Measurements from ENCODE around the gene LRRC17. TPM values are rescaled to one million over a fixed set of nuclear protein-coding genes. Genes with fewer than 3 reads are reported as not detected.

Gene LRRC17
- total RNA-seq, 1 experiment from 2014 or later, result 0.39 TPM

DNA sequence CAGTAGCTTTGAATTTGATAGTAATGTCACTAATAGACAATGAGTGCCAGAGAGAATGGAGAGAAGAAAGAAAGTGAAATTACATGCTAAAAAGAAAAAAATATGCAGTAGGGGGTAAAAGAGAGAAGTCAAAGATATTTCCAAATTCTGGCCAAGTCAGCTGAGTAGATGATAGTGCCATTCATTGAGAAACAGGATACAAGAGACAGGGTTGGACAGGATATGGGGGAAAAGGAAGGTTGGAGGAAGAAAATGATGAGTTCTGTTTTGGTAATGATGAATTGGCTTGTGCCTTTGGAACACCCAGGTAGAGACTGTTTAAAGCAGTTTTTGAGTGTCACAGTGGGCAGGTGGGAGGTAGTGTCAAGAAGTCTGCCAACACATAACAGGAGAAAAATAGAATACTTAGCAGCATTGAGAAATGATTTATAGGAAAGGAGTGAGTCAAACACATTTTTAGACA, 78.3 kb downstream of the LRRC17 start:
- TF ChIP-seq, protein P1, sequence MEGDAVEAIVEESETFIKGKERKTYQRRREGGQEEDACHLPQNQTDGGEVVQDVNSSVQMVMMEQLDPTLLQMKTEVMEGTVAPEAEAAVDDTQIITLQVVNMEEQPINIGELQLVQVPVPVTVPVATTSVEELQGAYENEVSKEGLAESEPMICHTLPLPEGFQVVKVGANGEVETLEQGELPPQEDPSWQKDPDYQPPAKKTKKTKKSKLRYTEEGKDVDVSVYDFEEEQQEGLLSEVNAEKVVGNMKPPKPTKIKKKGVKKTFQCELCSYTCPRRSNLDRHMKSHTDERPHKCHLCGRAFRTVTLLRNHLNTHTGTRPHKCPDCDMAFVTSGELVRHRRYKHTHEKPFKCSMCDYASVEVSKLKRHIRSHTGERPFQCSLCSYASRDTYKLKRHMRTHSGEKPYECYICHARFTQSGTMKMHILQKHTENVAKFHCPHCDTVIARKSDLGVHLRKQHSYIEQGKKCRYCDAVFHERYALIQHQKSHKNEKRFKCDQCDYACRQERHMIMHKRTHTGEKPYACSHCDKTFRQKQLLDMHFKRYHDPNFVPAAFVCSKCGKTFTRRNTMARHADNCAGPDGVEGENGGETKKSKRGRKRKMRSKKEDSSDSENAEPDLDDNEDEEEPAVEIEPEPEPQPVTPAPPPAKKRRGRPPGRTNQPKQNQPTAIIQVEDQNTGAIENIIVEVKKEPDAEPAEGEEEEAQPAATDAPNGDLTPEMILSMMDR (IDR thresholded peaks at IDR 0.05; ENCODE audit: insufficient read depth in 1 of 2, low read depth in 1 of 2, low read length in 1 of 2, severe bottlenecking in 1 of 2, unreplicated experiment in 1 of 2), result no peak
- no peaks in the 10 kb centered on the region for H3K9me3 Mint-ChIP-seq (ENCODE audit: unreplicated experiment)
- no TSS peak for BruUV-seq (replicated peaks)
- Histone ChIP-seq H3K4me3 (ENCODE audit: low read depth, low read length) (no peak overlapping the region), H3K27me3 (replicated peaks; ENCODE audit: control insufficient read depth, insufficient read depth, low read length) (no peaks in the 10 kb centered on the region), H3K9me3 (no peaks in the 10 kb centered on the region), H3K4me1 (no peaks in the 10 kb centered on the region), H3K36me3 (ENCODE audit: control insufficient read depth, insufficient read depth, low read length) (no peaks in the 10 kb centered on the region)
- H3K36me3 Mint-ChIP-seq (ENCODE audit: insufficient read depth, unreplicated experiment), result no peaks in the 10 kb centered on the region
- intact Hi-C loops (cut with micrococcal nuclease; ENCODE audit: unreplicated experiment), result no loop called here
- POLR2A ChIA-PET, result no interaction called here
- CTCF ChIA-PET, result no interaction called here
- no peaks in the 10 kb centered on the region for H3K27me3 Mint-ChIP-seq (ENCODE audit: insufficient read depth, unreplicated experiment)
- H3K4me3 Mint-ChIP-seq (ENCODE audit: unreplicated experiment), result no peak overlapping the region
- H3K27ac Mint-ChIP-seq (ENCODE audit: unreplicated experiment), result no peak overlapping the region
- DNase-seq, result no peak
- peaks cover 8% of the 10 kb centered on the region for H3K4me1 Mint-ChIP-seq (ENCODE audit: low read depth, unreplicated experiment)

DNA sequence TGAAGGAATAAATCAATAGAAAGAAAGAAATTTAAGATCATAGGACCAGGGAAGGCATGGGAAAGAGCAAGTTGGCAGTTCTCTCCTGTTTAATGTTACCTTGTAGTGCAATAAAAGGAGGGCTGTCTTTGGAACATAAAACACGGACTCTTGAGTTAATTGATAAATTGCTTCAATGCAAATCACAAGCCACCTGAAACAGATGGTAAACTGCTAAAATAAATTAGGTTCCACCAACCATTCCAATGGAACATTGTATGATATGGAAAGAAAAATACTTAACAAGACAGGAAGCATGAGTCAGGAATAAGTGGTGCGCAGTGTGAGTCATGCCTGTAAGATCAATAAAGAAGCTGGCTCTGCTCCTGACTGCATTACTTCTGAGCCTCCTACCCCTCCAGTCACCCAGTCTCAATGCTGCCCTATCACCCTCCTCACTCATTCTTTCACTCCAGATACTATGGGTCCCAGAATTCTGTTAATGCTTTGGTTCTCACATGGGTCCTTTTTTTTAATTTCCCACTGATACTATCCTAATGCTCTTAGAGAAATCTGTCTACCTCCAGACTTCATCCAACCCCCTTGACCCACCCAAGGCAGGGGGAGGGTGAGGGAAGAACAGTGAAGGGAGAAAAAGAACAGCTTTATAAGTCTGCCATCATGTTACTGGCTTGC, 78.9 kb downstream of the LRRC17 start:
- no peaks in the 10 kb centered on the region for H3K27me3 ChIP-seq (replicated peaks; ENCODE audit: control insufficient read depth, insufficient read depth, low read length)
- Mint-ChIP-seq H3K9me3 (ENCODE audit: unreplicated experiment) (no peaks in the 10 kb centered on the region), H3K27me3 (ENCODE audit: insufficient read depth, unreplicated experiment) (no peaks in the 10 kb centered on the region), H3K27ac (ENCODE audit: unreplicated experiment) (no peak overlapping the region), H3K36me3 (ENCODE audit: insufficient read depth, unreplicated experiment) (no peaks in the 10 kb centered on the region), H3K4me3 (ENCODE audit: unreplicated experiment) (no peak overlapping the region), H3K4me1 (ENCODE audit: low read depth, unreplicated experiment) (peaks cover 8% of the 10 kb centered on the region)
- no TSS peak for BruUV-seq (replicated peaks)
- POLR2A ChIA-PET, result no interaction called here
- H3K36me3 ChIP-seq (ENCODE audit: control insufficient read depth, insufficient read depth, low read length), result no peaks in the 10 kb centered on the region
- CTCF ChIA-PET, result no interaction called here
- no peak overlapping the region for H3K4me3 ChIP-seq (ENCODE audit: low read depth, low read length)
- no peaks in the 10 kb centered on the region for H3K4me1 ChIP-seq
- no peak for DNase-seq
- H3K9me3 ChIP-seq, result no peaks in the 10 kb centered on the region
- TF ChIP-seq, protein P1 (IDR thresholded peaks at IDR 0.05; ENCODE audit: insufficient read depth in 1 of 2, low read depth in 1 of 2, low read length in 1 of 2, severe bottlenecking in 1 of 2, unreplicated experiment in 1 of 2), result no peak
- intact Hi-C loops (cut with micrococcal nuclease; ENCODE audit: unreplicated experiment), result no loop called here

DNA sequence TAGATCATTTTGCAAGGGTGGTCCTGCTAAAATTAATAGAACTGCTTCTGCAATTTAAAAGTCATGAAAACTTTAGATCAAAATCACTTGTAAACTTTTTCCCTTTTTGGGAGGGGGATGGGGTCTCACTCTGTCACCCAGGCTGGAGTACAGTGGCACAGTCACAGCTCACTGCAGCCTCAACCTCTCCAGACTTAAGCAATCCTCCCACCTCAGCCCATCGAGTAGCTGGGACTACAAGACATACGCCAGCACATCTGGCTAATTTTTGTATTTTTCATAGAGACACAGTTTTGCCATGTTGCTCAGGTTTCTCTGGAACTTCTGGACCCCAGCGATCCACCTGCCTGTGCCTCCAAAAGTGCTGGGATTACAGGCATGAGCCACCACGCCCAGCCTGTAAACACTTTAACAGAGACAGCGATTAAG, 79.7 kb downstream of the LRRC17 start:
- Mint-ChIP-seq H3K4me3 (ENCODE audit: unreplicated experiment) (no peak overlapping the region), H3K9me3 (ENCODE audit: unreplicated experiment) (no peaks in the 10 kb centered on the region), H3K36me3 (ENCODE audit: insufficient read depth, unreplicated experiment) (no peaks in the 10 kb centered on the region), H3K27me3 (ENCODE audit: insufficient read depth, unreplicated experiment) (no peaks in the 10 kb centered on the region), H3K27ac (ENCODE audit: unreplicated experiment) (no peak overlapping the region), H3K4me1 (ENCODE audit: low read depth, unreplicated experiment) (peaks cover 8% of the 10 kb centered on the region)
- Histone ChIP-seq H3K4me3 (ENCODE audit: low read depth, low read length) (no peak overlapping the region), H3K4me1 (no peaks in the 10 kb centered on the region), H3K9me3 (no peaks in the 10 kb centered on the region), H3K36me3 (ENCODE audit: control insufficient read depth, insufficient read depth, low read length) (no peaks in the 10 kb centered on the region), H3K27me3 (replicated peaks; ENCODE audit: control insufficient read depth, insufficient read depth, low read length) (no peaks in the 10 kb centered on the region)
- TF ChIP-seq, protein P1 (IDR thresholded peaks at IDR 0.05; ENCODE audit: insufficient read depth in 1 of 2, low read depth in 1 of 2, low read length in 1 of 2, severe bottlenecking in 1 of 2, unreplicated experiment in 1 of 2), result no peak
- intact Hi-C loops (cut with micrococcal nuclease; ENCODE audit: unreplicated experiment), result no loop called here
- BruUV-seq (replicated peaks), result no TSS peak
- DNase-seq, result no peak
- POLR2A ChIA-PET, result no interaction called here
- CTCF ChIA-PET, result no interaction called here

Data from Caco-2 (cell line).